ENCODE results near the gene ABCB4.

Gene ABCB4

DNA sequence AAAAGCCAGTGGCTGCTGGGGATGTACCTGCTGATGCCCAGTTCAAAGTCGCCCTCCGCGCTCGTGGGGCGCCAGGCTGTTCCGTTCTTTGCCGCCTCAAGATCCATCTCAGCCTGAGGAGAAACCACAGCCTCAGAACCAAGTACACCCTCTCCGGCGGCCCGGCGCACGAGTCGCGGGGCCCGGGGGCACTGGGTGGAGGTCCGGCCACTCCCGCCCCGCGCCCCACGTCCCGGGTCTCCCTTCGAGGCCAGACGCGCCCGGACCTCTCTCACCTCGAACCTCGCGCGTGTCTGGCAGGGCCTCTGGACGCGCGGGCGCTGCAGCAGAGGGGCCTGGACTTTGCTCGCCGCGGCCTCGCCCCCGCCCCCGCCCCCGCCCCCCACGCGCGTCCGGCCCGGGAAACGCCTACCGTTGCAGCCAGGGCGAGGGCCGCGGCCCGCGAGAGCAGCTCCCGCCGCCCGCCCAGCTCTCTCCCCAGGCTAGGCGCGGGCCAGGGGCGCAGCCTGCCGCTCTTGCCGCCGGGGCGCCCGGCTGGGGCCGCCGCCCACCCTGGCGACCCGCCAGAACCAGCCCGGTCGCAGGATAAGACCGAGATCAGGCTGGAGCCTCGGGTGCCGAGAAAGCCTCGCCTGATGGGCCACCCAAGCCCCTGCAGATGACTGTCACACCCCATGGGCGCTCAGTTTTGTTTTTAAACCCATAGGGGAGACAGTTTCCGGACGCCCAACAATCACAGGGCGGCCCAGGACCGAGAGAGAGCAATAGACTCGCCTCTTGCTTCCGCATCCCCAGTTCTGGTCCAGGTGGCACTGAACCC is at the start of gene ABCB4:
ABCB4 (minus strand) TSS at position 322 of the 820 bp plus-strand sequence; CDS start at position 107, 215 bp downstream.
- no peak for DNase-seq (ENCODE audit: low read depth in 1 of 2, low spot score in 1 of 2)

GRCh38 chr7:87518735-87519134 is 43.3 kb upstream of the ABCB4 start:
- no peak for DNase-seq (ENCODE audit: low read depth in 1 of 2, low spot score in 1 of 2)

- DNase-seq (ENCODE audit: low read depth in 1 of 2, low spot score in 1 of 2) = no peak
These were observed 42.4 kb upstream of the ABCB4 start for GRCh38 chr7:87517891-87518290.

DNA sequence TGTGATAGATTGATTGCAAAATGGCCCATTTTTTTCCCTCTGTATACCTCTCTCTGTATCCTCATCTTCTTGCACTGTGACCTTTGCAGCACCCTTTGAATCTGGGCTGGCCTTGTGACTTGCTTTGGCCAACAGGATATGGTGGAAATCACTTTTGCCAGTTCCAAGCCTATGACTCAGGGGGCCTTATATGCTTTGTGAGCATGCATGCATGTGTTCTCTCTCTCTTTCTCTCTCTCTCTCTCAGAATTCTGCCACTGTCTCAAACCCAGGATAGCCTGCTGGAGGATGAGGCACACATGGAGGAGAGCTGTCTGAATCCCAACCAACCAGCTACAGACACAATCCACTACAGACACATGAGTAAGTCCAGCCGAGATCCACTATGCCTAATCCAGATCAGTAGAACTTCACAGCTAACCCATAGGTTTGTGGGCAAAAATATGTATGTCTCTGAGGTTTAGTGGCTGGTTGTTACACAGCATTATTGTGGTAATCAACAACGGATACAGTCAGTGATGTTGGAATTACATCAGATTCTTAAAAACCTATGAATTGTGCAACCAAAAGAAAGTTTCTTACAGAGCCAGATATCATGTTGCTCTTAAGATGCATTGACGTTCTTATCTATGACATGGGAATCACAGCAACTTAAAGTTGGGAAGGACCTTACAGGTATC is 41.8 kb upstream of the ABCB4 start:
- no peak for DNase-seq (ENCODE audit: low read depth in 1 of 2, low spot score in 1 of 2)

- DNase-seq (ENCODE audit: low read depth in 1 of 2, low spot score in 1 of 2) = no peak
These were observed 38.4 kb upstream of the ABCB4 start for GRCh38 chr7:87513735-87514335.

DNA sequence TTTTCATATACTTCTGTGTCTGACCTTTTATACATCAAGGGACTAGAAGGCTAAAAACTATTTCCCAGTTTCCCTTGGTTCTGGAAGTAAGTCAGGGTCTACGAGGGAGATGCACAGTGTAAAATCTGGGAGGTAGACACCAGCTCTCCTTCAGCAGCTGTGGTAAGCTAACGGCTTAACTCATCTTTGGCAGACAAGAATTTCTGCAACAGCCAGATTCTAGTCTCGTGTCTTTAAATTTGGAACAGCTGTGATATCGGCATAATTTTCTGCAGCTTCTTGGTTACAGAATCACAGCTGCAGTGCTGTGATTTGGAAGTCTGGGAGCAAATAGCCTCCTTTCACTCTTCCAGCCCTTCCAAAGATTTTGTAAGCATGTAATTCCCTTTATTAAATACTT is 37.4 kb upstream of the ABCB4 start:
- DNase-seq (ENCODE audit: low read depth in 1 of 2, low spot score in 1 of 2) = no peak

- no peak for DNase-seq (ENCODE audit: low read depth in 1 of 2, low spot score in 1 of 2)
These were observed 36.0 kb upstream of the ABCB4 start for GRCh38 chr7:87511510-87511909.

GRCh38 chr7:87510411-87510875 is 35.0 kb upstream of the ABCB4 start:
- DNase-seq (ENCODE audit: low read depth in 1 of 2, low spot score in 1 of 2) = no peak

GRCh38 chr7:87507446-87507845 is 32.0 kb upstream of the ABCB4 start:
- DNase-seq (ENCODE audit: low read depth in 1 of 2, low spot score in 1 of 2) = no peak

GRCh38 chr7:87506246-87507180 is 31.0 kb upstream of the ABCB4 start:
- DNase-seq (ENCODE audit: low read depth in 1 of 2, low spot score in 1 of 2) = no peak

DNA sequence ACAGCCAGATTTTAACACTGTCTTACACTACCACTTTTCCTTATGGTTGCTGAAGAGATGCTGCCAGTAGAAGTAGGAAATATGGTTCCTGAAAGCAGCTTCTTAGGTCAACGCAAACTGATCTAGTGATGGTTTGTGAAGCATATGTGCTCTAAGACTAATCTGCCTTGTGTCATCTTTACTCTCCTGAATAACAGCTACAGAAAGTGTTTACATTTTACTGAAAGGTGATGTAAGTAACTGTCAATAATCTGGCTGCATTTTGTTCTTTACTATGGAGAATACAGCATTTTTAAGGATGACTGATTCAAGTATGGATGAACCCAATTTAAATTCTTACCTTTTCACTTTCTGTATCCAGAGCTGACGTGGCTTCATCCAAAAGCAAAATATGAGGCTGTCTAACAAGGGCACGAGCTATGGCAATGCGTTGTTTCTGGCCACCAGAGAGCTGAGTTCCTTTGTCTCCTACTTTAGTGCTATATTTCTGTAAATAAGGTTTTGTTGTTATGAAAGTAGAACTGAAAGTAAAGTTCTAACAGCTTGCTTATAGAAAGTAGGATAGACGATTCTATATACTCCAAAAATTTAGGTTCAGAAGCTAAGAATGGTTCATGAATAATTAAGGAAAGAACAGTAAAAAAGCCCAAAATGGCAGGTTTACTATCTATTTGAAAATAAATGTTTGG is 30.2 kb upstream of the ABCB4 start:
- DNase-seq (ENCODE audit: low read depth in 1 of 2, low spot score in 1 of 2) = no peak

- no peak for DNase-seq (ENCODE audit: low read depth in 1 of 2, low spot score in 1 of 2)
These were observed 29.6 kb upstream of the ABCB4 start for GRCh38 chr7:87505122-87505521.

GRCh38 chr7:87499494-87499893 is 24.0 kb upstream of the ABCB4 start:
- DNase-seq (ENCODE audit: low read depth in 1 of 2, low spot score in 1 of 2) = no peak

DNA sequence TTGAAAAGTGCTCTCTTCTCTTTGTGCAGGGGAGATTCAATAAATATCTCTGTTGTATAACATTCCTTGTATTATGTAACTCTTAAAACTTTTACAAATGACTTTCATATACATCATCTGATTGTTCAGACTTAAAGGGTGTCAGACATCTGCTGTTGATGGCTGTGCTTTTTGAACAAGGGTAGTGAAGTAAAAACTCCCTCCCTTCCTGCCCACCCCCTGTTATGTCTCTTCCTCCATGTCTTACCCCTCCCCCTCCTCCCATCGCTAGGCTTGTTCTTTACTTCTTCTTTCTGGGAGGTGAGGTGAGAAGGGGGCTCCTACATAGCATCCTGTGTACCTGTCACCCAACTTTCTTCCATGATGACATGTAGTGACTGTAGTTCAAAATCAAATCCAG is 23.4 kb upstream of the ABCB4 start:
- DNase-seq (ENCODE audit: low read depth in 1 of 2, low spot score in 1 of 2) = no peak

DNA sequence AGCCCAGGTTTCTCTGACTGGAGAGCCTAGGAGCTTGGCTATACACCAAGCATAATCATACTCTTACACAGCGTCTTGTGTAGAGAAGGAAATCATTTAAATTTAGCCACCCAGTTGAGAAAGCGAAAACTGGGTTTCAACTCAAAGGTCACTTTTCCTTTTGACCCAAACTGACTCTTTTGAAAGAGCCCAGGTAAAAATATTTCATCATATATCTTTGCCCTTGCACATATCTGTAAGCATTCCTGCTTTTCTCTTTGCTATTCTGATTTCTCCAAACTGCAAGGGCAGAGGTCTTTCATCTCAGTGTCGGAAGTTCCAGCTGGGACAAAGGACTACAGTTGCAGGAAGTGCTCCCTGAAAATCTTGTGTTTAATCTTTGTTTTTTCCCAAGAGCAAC is 22.0 kb upstream of the ABCB4 start:
- DNase-seq (ENCODE audit: low read depth in 1 of 2, low spot score in 1 of 2) = no peak

DNA sequence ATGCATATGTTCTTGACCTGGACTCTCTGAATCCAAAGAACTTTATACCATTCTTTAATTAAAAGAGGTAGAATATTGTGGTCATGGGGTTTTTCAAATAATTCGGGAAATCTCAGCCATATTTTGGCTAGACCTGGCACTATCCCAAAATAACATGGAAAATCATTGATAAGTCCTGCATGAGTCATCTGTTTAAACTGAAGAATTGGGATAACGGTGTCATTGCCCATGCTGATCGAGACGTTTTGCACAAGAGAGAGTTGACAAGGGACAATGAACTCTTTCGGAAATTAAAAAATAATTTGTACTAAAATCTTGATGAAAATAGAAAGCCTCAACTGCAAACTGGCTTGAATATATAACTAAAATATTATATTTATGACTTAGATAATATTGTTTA is 19.9 kb upstream of the ABCB4 start:
- no peak for DNase-seq (ENCODE audit: low read depth in 1 of 2, low spot score in 1 of 2)

DNA sequence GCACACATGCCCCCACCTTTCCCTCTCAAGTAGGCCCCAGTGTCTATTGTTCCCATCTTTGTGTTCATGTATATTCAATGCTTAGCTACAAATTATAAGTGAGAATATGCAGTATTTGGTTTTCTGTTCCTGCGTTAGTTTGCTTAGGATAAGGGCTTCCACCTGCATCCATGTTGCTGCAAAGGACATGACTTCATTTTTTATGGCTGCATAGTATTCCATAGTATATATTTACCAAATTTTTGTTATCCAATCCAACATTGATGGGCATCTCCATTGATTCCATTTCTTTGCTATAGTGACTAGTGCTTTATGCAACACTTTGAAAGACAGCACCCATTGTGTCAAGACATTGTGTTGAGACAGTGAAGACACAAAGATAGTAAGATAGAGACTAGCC is 19.0 kb upstream of the ABCB4 start:
- DNase-seq (ENCODE audit: low read depth in 1 of 2, low spot score in 1 of 2) = no peak

DNA sequence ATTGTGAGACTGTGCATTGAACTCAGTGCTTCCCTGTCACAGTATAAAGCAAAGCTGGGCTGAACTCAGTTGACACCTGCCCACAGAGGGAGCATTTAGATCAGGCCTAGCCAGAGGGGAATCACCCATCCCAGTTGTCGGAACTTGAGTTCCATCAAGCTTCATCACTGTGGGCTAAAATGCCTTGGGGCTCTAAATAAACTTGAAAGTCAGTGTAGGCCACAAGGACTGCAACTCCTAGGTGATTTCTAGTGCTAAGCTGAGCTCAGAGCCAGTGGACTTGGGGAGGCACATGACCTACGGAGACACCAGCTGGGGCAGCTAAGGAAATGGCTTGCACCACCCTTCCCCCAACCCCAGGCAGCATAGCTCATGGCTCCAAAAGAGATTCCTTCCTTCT is 7.7 kb upstream of the ABCB4 start:
- no peak for DNase-seq (ENCODE audit: low read depth in 1 of 2, low spot score in 1 of 2)

DNA sequence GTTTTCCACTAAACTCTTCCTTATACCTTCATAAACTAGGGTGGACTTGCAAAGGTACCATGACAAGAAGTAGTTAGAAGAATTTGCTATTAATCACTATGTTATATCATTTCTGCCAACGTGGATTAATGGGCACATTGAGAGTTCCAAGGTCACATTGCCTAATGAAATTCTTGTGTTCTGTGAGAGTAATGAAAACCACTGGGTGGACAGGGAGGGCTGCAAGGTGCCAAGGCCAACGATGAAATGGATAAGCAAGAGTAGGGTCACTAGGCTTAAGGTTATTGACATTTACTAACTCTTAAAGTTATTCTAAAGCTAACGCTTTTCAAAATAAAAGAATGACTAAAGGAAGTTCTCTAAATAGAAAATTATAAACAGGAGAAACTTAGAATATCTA is 6.6 kb upstream of the ABCB4 start:
- no peak for DNase-seq (ENCODE audit: low read depth in 1 of 2, low spot score in 1 of 2)

- DNase-seq (ENCODE audit: low read depth in 1 of 2, low spot score in 1 of 2) = no peak
These were observed 4.9 kb upstream of the ABCB4 start for GRCh38 chr7:87480386-87480785.
